Right ventricle myocardium superior (tissue), 1 donor: ENCODE data around the gene ROGDI. TPM values are rescaled to one million over a fixed set of nuclear protein-coding genes. Genes with fewer than 3 reads are reported as not detected.

Experiments used
- ATAC-seq: fragments of 200-7000 bp; cut with Tn5 transposase; one replicate; pipeline ENCODE4 v1.9.1; 2020; ENCODE audit warnings: mild to moderate bottlenecking; ENCODE audit not compliant: poor library complexity
- DNase-seq: peaks from one replicate; pipeline ENCODE4 v3.0.0-alpha.2; 2020
- intact Hi-C: fragments of 100-400 bp; cut with DNase I; formaldehyde crosslinking; loops from one replicate; pipeline ENCODE4 v1.11.2; 2022
- total RNA-seq: library from RNA; stranded (reverse); fragmentation: NEBNext Ultra II Directional; extraction: Animal tissue kit (Norgen Biotek cat#: 25700); gene quantifications from one replicate; pipeline ENCODE4 v1.2.1, GENCODE V29; 2021
- donor health status: DM: no; HTN: yes; CAD: no; lungs with severe emphysema.

The ROGDI gene
- total RNA-seq, 1 donor from 2014 or later, result 110 TPM

DNA sequence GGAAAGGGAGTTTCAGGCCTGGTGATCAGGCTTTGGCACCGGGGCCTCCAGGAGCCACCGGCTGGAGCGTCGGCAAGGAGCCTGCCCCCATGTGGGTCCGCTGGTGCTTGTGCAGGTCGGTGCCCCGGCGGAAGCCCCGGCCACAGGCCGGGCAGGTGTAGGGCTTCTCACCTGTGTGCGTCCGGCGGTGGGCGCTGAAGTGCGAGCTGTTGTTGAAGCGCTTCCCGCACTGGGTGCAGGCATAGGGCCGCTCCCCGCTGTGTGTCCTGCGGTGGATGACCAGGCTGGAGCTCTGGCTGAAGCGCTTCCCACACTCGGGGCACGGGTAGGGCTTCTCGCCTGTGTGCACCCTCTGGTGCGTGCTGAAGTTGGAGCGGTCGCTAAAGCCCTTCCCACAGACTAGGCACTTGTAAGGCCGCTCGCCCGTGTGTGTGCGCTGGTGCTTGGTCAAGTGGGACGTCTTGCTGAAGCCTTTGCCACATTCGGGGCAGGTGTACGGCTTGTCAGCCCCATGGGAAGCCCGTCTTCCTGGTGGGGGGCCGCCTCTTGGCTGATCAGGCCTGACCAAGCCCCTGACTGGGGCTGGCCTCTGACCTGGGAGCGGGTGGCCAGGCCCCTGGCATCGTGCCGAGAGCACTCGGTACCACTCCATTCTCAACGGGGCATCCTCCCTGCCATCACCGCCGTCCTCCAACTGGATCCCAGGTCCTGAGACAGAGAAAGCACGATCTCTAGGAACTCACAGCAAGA, 49.9 kb downstream of the ROGDI start:
- no peak for DNase-seq
- intact Hi-C loops, result no loop called here
- no peak for ATAC-seq

GRCh38 chr16:4750896-4751295, 51.5 kb downstream of the ROGDI start:
- no peak for ATAC-seq
- intact Hi-C loops, result no loop called here
- no peak for DNase-seq

GRCh38 chr16:4749700-4750257, 52.7 kb downstream of the ROGDI start:
- DNase-seq (no peak), ATAC-seq (no peak)
- intact Hi-C loops, result no loop called here

GRCh38 chr16:4748682-4749411, 53.6 kb downstream of the ROGDI start:
- intact Hi-C loops, result no loop called here
- no peak for ATAC-seq
- DNase-seq, result no peak

DNA sequence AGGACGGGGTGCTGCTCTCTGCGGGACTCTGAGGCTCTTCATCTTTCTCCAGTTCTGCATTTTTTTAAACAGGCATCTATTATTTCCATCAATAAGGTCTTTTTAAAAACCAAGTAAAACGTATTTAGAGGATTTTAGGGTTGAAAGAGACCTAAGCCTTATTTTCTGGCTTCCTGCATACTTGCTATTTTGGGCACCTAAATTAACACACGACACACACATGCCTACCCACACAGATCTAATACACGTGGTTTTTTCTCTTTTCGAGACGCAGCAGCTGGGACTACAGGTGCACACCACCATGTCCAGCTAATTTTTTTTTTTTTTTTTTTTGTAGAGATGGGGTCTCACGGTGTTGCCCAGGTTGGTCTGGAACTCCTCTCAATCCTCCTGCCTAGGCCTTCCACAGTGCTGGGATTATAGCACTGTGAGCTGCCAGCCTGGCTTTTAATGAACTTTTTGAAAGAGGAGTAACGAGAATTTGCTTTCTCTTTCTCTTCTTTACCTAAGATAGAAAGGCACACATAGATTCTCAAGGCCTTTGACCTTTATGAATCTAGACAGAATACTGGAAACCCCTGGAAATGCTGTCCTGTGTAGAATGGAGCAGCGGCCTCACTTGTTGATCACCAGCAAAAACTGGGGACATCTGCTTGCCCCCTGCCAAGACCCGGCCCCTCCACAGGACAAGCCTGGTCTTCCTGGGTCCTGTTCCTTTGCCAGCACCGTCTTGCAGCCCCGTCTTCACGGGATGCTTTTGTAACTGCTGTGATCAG, 54.3 kb downstream of the ROGDI start:
- ATAC-seq (no peak), DNase-seq (no peak)
- intact Hi-C loops, result no loop called here

- intact Hi-C loops, result no loop called here
- ATAC-seq, result peak; percentile 11
- no peak for DNase-seq
Measured at GRCh38 chr16:4746991-4747574, 55.4 kb downstream of the ROGDI start.

Other genes with a start within 250 kb of the ROGDI start
- gene C16orf96, start 246.3 kb downstream of the ROGDI start, total RNA-seq, result 0.11 TPM
- 27.5 TPM for gene UBALD1, start 187.7 kb downstream of the ROGDI start, total RNA-seq
- gene MGRN1, start 177.8 kb downstream of the ROGDI start, total RNA-seq, result 27.9 TPM
- 52.8 TPM for gene NUDT16L1, start 109.1 kb downstream of the ROGDI start, total RNA-seq
- gene ANKS3, start 68.4 kb downstream of the ROGDI start, total RNA-seq, result 9.1 TPM
- 1.2 TPM for gene DNAAF8, start 68.1 kb downstream of the ROGDI start, total RNA-seq
- gene ZNF500, start 35.5 kb downstream of the ROGDI start, total RNA-seq, result 4.8 TPM
- not detected for gene SEPTIN12, start 14.3 kb downstream of the ROGDI start, total RNA-seq
- gene SMIM22, start 7.3 kb downstream of the ROGDI start, total RNA-seq, result not detected
- gene GLYR1, start 44.7 kb upstream of the ROGDI start, total RNA-seq, result 93.3 TPM
- gene UBN1, start 44.8 kb upstream of the ROGDI start, total RNA-seq, result 42.1 TPM
- gene PPL, start 134.5 kb upstream of the ROGDI start, total RNA-seq, result 14.9 TPM
- 26.2 TPM for gene SEC14L5, start 155.7 kb upstream of the ROGDI start, total RNA-seq
- gene NAGPA, start 231.3 kb upstream of the ROGDI start, total RNA-seq, result 7.1 TPM